Neuronal stem cell (in vitro differentiated cells): ENCODE data around the gene DSCAM.

Source experiments
- DNase-seq: peaks from one replicate; pipeline ENCODE4 v3.0.0-alpha.2; 2013; ENCODE audit warnings: low spot score
- H2AFZ ChIP-seq: one replicate; pipeline ENCODE4 v1.6.1; 2013; ENCODE audit warnings: mild to moderate bottlenecking, low read length, inconsistent platforms
- H2AK5ac ChIP-seq: 2 replicates; pipeline ENCODE4 v1.6.1; 2013; ENCODE audit warnings: low read depth, mild to moderate bottlenecking, inconsistent platforms, low read length, moderate library complexity, mixed read lengths
- H2BK120ac ChIP-seq: 2 replicates; pipeline ENCODE4 v1.6.1; 2013; ENCODE audit warnings: low read depth, mild to moderate bottlenecking, inconsistent platforms, low read length, moderate library complexity, mixed read lengths
- H2BK12ac ChIP-seq: one replicate; pipeline ENCODE4 v1.6.1; 2013; ENCODE audit warnings: low read length, inconsistent platforms
- H2BK15ac ChIP-seq: 2 replicates; pipeline ENCODE4 v1.6.1; 2013; ENCODE audit warnings: mild to moderate bottlenecking, low read length, inconsistent platforms, mixed read lengths
- H2BK5ac ChIP-seq: one replicate; pipeline ENCODE4 v1.6.1; 2013; ENCODE audit warnings: inconsistent platforms, mild to moderate bottlenecking, low read length, moderate library complexity
- H3K14ac ChIP-seq: one replicate; pipeline ENCODE4 v1.6.1; 2013; ENCODE audit warnings: low read length, inconsistent platforms
- H3K18ac ChIP-seq: 2 replicates; pipeline ENCODE4 v1.6.1; 2013; ENCODE audit warnings: low read length, inconsistent platforms
- H3K23ac ChIP-seq: 2 replicates; pipeline ENCODE4 v1.6.1; 2013; ENCODE audit warnings: low read depth, mild to moderate bottlenecking, mixed read lengths, low read length, inconsistent platforms; ENCODE audit not compliant: poor library complexity
- H3K27ac ChIP-seq: replicated peaks from 3 replicates; pipeline ENCODE4 v1.5.1; 2013; ENCODE audit warnings: low read length, inconsistent platforms
- H3K27me3 ChIP-seq, 3 experiments: 2 replicates each; pipeline ENCODE4 v1.6.1; 2013; ENCODE audit warnings: low read length in 3 of 3, mild to moderate bottlenecking in 2 of 3, inconsistent platforms in 1 of 3, low read depth in 1 of 3, mixed read lengths in 1 of 3, moderate library complexity in 1 of 3; ENCODE audit not compliant: control insufficient read depth in 3 of 3, insufficient read depth in 3 of 3
- H3K36me3 ChIP-seq, 2 donors: replicated peaks in 1 of 2; 2 replicates each; pipeline ENCODE4 v1.6.1; 2013; ENCODE audit warnings: low read length in 2 of 2; ENCODE audit not compliant: control insufficient read depth in 2 of 2, insufficient read depth in 2 of 2
- H3K4ac ChIP-seq: 2 replicates; pipeline ENCODE4 v1.6.1; 2013; ENCODE audit warnings: inconsistent platforms, mild to moderate bottlenecking, low read length, moderate library complexity
- H3K4me1 ChIP-seq, 2 donors: 1 replicate in 1 of 2; 2 replicates in 1 of 2; pipeline ENCODE4 v1.6.1; 2013; ENCODE audit warnings: low read length in 2 of 2, low read depth in 1 of 2; ENCODE audit not compliant: control insufficient read depth in 2 of 2, insufficient read depth in 1 of 2
- H3K4me2 ChIP-seq: one replicate; pipeline ENCODE4 v1.6.1; 2013; ENCODE audit warnings: mild to moderate bottlenecking, low read length, inconsistent platforms; ENCODE audit not compliant: insufficient read depth, poor library complexity, severe bottlenecking
- H3K4me3 ChIP-seq, 2 donors: 2 replicates each; pipeline ENCODE4 v1.5.1; 2013; ENCODE audit warnings: low read length in 2 of 2, mild to moderate bottlenecking in 2 of 2, inconsistent platforms in 1 of 2, moderate library complexity in 1 of 2
- H3K79me1 ChIP-seq: one replicate; pipeline ENCODE4 v1.6.1; 2013; ENCODE audit warnings: low read depth, mild to moderate bottlenecking, inconsistent platforms, low read length, moderate library complexity
- H3K9ac ChIP-seq: one replicate; pipeline ENCODE4 v1.6.1; 2013; ENCODE audit warnings: mild to moderate bottlenecking, low read depth, low read length, inconsistent platforms; ENCODE audit not compliant: poor library complexity
- H3K9me3 ChIP-seq, 2 donors: replicated peaks in 1 of 2; 2 replicates each; pipeline versions ENCODE3 to v1.6.1; 2013; ENCODE audit warnings: low read length in 2 of 2, mild to moderate bottlenecking in 2 of 2, inconsistent platforms in 1 of 2, low read depth in 1 of 2, mixed read lengths in 1 of 2, moderate library complexity in 1 of 2; ENCODE audit not compliant: control insufficient read depth in 2 of 2, insufficient read depth in 1 of 2
- H4K8ac ChIP-seq: one replicate; pipeline ENCODE4 v1.6.1; 2013; ENCODE audit warnings: low read depth, mild to moderate bottlenecking, inconsistent platforms, low read length, moderate library complexity
- H4K91ac ChIP-seq: one replicate; pipeline ENCODE4 v1.6.1; 2013; ENCODE audit warnings: low read length, low read depth, mild to moderate bottlenecking, inconsistent platforms; ENCODE audit not compliant: poor library complexity
- WGBS, 2 donors: extraction: QIAGEN DNeasy Blood & Tissue Kit; methylation state at CpG; one replicate each; pipeline ENCODE4 v1.1.7; 2013; ENCODE audit warnings: missing lambda C conversion rate in 2 of 2, mixed read lengths in 1 of 2; ENCODE audit not compliant: insufficient read length in 2 of 2, insufficient replicate concordance in 1 of 2; ENCODE audit errors: extremely low coverage in 2 of 2; 5-methylcytosine and 5-hydroxymethylcytosine counted together

The DSCAM gene

DNA sequence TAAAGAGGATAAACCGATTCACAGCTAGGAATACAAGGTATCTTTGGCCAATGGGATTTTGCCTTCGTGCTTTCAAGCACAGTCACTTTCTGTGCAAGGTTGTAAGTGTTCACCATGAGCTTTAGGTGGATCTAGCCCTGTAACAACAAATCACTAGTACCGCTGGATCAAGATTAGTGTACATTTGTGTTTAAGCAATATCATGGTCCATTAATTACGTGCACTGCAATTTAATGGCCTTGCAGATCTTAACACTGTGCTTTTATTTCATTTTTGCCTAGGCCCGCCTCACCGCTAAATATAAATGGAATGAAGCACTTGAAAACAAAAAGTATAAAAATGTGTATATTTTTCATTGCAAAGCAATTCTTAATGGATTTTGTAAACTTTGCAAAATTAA is 461.1 kb downstream of the DSCAM start:
- H4K8ac ChIP-seq = no peak overlapping the region
- no peaks in the 10 kb centered on the region for H3K4me1 ChIP-seq
- no peak overlapping the region for H3K23ac ChIP-seq
- H2AK5ac ChIP-seq = no peak overlapping the region
- no CpG with 5 or more reads among the region's 6 CpGs for WGBS, 2 donors
- H3K36me3 ChIP-seq = no peaks in the 10 kb centered on the region
- H2BK12ac ChIP-seq = no peak overlapping the region
- H2BK5ac ChIP-seq = no peak overlapping the region
- H2BK15ac ChIP-seq = no peak overlapping the region
- H2BK120ac ChIP-seq = no peak overlapping the region
- no peak overlapping the region for H3K4me3 ChIP-seq
- no peaks in the 10 kb centered on the region for H3K79me1 ChIP-seq
- no peak overlapping the region for H3K27ac ChIP-seq
- no peak overlapping the region for H4K91ac ChIP-seq
- H2AFZ ChIP-seq = no peak overlapping the region
- no peak overlapping the region for H3K4ac ChIP-seq
- H3K14ac ChIP-seq = no peak overlapping the region
- H3K4me2 ChIP-seq = no peak overlapping the region
- no peaks in the 10 kb centered on the region for H3K9me3 ChIP-seq
- H3K18ac ChIP-seq = no peak overlapping the region
- no peak overlapping the region for H3K9ac ChIP-seq
- H3K27me3 ChIP-seq = peaks cover 0 to 9% (median 0%) of the 10 kb centered on the region in 3 experiments
- DNase-seq = no peak

DNA sequence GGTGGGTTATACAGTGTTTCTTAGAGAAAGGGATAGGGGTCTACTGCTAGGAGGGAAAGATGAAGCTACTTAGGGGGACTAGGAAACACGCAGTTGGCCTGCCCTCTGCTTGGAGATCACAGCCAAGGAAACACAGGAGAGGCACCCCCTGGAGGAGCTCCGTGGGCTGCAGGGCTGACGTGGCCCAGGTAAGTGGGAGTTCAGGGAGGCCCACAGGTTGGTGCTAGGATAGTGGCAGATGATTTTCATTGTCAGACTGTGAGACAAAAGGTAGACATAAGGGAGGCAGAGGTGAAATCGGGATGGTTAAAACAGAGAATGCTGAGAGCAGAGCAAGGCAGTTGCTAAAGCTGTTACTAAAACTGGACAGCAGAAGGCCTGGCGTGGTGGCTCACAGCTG is 463.0 kb downstream of the DSCAM start:
- no peaks in the 10 kb centered on the region for H3K9me3 ChIP-seq
- no peak overlapping the region for H3K9ac ChIP-seq
- H3K18ac ChIP-seq = no peak overlapping the region
- H2AK5ac ChIP-seq = no peak overlapping the region
- peaks cover 0 to 9% (median 0%) of the 10 kb centered on the region in 3 experiments for H3K27me3 ChIP-seq
- no peak overlapping the region for H4K8ac ChIP-seq
- no peak overlapping the region for H2BK120ac ChIP-seq
- no peak overlapping the region for H3K23ac ChIP-seq
- no peak overlapping the region for H3K14ac ChIP-seq
- no peaks in the 10 kb centered on the region for H3K4me1 ChIP-seq
- no peak overlapping the region for H3K27ac ChIP-seq
- no CpG with 5 or more reads among the region's 5 CpGs for WGBS, 2 donors
- H2AFZ ChIP-seq = no peak overlapping the region
- H3K79me1 ChIP-seq = no peaks in the 10 kb centered on the region
- H2BK15ac ChIP-seq = no peak overlapping the region
- no peak overlapping the region for H3K4me3 ChIP-seq
- H3K4ac ChIP-seq = no peak overlapping the region
- H3K36me3 ChIP-seq = no peaks in the 10 kb centered on the region
- no peak overlapping the region for H2BK5ac ChIP-seq
- no peak overlapping the region for H2BK12ac ChIP-seq
- DNase-seq = no peak
- no peak overlapping the region for H4K91ac ChIP-seq
- H3K4me2 ChIP-seq = no peak overlapping the region

DNA sequence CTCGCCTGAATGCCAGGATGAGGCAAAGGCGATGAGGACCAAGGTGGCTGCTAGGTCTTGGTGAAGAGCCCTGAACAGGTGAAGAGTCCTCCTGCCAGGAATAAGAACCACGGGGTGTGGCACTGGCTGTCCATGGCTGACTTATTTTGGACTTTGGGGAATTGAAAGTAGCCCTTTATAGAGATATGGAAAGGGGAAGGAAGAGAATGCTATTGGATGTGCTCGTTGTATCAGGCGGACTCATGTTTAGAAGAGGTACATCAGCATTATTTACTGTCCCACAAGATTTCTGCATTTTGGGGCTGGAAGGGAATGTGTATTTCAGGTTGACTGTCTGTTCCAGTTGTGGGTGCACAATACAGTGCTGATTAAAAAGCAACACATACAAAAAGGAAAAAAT is 465.8 kb downstream of the DSCAM start:
- Histone ChIP-seq H2AFZ (no peak overlapping the region), H3K79me1 (no peaks in the 10 kb centered on the region), H2AK5ac (no peak overlapping the region), H2BK120ac (no peak overlapping the region), H3K4me3 (no peak overlapping the region), H4K91ac (no peak overlapping the region), H3K27me3 (no peaks in the 10 kb centered on the region), H3K23ac (no peak overlapping the region), H4K8ac (no peak overlapping the region), H3K36me3 (no peaks in the 10 kb centered on the region), H2BK5ac (no peak overlapping the region), H3K4me1 (no peaks in the 10 kb centered on the region), H3K4ac (no peak overlapping the region), H3K4me2 (no peak overlapping the region), H3K27ac (no peak overlapping the region), H3K18ac (no peak overlapping the region), H2BK12ac (no peak overlapping the region), H2BK15ac (no peak overlapping the region), H3K9me3 (no peaks in the 10 kb centered on the region), H3K9ac (no peak overlapping the region), H3K14ac (no peak overlapping the region)
- no CpG with 5 or more reads among the region's 5 CpGs for WGBS, 2 donors
- DNase-seq = no peak

DNA sequence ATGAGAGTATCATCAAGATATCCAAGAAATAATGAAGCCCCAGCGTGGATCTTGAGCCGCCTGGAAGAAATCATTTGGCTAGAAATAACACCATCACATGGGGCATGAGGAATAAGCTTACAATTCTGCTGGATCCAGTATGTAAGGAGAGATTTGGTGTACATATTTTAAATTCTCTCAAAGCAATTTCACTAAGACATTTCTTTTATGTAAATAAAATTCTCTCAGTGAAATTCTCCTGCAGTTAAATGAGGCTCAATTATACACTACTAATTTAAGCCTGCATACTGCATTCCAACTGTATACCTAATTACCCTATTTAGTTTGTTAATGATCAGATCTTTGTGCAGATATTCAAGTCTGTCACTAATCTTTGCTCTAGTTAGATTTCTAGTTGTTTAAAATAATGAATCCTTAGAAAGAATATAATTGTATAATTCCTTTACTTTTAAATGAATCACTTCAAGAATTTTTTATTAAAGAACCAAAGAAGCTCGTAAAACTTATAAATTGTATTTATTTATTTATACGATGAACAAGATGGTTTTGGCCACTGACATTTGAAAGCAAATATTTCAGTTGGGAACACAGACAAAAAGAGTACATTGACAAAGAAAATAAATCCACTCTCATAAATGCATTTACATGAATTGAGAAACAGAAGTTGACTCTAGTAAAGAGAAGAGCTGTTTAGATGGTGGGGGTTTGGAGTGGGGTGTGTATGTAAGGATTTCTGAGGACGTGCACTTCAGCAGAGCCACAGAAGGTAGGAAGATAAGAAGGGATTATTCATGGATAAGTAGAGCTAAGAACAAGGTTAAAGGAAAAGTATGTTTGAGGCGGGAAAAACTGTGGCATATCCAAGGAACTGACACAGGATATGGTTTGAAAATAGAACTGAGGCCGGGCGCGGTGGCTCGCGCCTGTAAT is 466.8 kb downstream of the DSCAM start:
- no peaks in the 10 kb centered on the region for H3K27me3 ChIP-seq
- no peak overlapping the region for H2AFZ ChIP-seq
- no peak overlapping the region for H3K23ac ChIP-seq
- no peak overlapping the region for H3K18ac ChIP-seq
- no peak overlapping the region for H3K14ac ChIP-seq
- no CpG with 5 or more reads among the region's 11 CpGs for WGBS, 2 donors
- no peak overlapping the region for H2BK12ac ChIP-seq
- no peaks in the 10 kb centered on the region for H3K9me3 ChIP-seq
- H3K4me3 ChIP-seq = no peak overlapping the region
- H3K9ac ChIP-seq = no peak overlapping the region
- no peak for DNase-seq
- H3K79me1 ChIP-seq = no peaks in the 10 kb centered on the region
- no peak overlapping the region for H3K4ac ChIP-seq
- no peaks in the 10 kb centered on the region for H3K36me3 ChIP-seq
- no peak overlapping the region for H4K8ac ChIP-seq
- no peak overlapping the region for H2BK5ac ChIP-seq
- no peak overlapping the region for H2BK120ac ChIP-seq
- no peak overlapping the region for H2AK5ac ChIP-seq
- H2BK15ac ChIP-seq = no peak overlapping the region
- no peak overlapping the region for H4K91ac ChIP-seq
- no peak overlapping the region for H3K4me2 ChIP-seq
- no peak overlapping the region for H3K27ac ChIP-seq
- H3K4me1 ChIP-seq = no peaks in the 10 kb centered on the region
